HepG2 (cell line): ENCODE measurements around the gene SPAG7. TPM values are rescaled to one million over a fixed set of nuclear protein-coding genes. Genes with fewer than 3 reads are reported as not detected.

ENCODE experiments used
- AFF4 ChIP-seq: sonication (generic); formaldehyde crosslinking; IDR thresholded peaks from 2 replicates; pipeline ENCODE4 v1.4.0; 2020; ENCODE audit warnings: missing genetic modification reagents
- PAXIP1 ChIP-seq: sonication (generic); formaldehyde crosslinking; conservative IDR thresholded peaks from 2 replicates; pipeline ENCODE4 v1.4.0; 2020; ENCODE audit warnings: mild to moderate bottlenecking, missing genetic modification reagents, moderate library complexity
- SETDB1 ChIP-seq: sonication (generic); formaldehyde crosslinking; IDR thresholded peaks from 2 replicates; pipeline ENCODE4 v1.5.1; 2020; ENCODE audit warnings: missing genetic modification reagents, mild to moderate bottlenecking, borderline replicate concordance
- THAP7 ChIP-seq: sonication (generic); formaldehyde crosslinking; IDR thresholded peaks from 2 replicates; pipeline ENCODE4 v1.8.1; 2023; ENCODE audit warnings: mild to moderate bottlenecking, missing genetic modification reagents
- ZNF407 ChIP-seq: sonication (generic); formaldehyde crosslinking; IDR thresholded peaks from one replicate; pipeline ENCODE4 v1.5.1; 2020; ENCODE audit warnings: mild to moderate bottlenecking, missing genetic modification reagents; ENCODE audit errors: not compliant biosample characterization
- ZNF512 ChIP-seq: sonication (generic); formaldehyde crosslinking; IDR thresholded peaks from 2 replicates; pipeline ENCODE4 v1.4.0; 2020; ENCODE audit warnings: mild to moderate bottlenecking, missing genetic modification reagents
- ZNF678 ChIP-seq: sonication (generic); formaldehyde crosslinking; IDR thresholded peaks from 2 replicates; pipeline ENCODE4 v1.4.0; 2020; ENCODE audit warnings: mild to moderate bottlenecking, missing genetic modification reagents
- ZNF773 ChIP-seq: sonication (generic); formaldehyde crosslinking; IDR thresholded peaks from 2 replicates; pipeline ENCODE4 v1.4.0; 2020; ENCODE audit warnings: missing genetic modification reagents, borderline replicate concordance
- polyA plus RNA-seq, 8 experiments: library from polyadenylated mRNA; depleted of rRNA in 3 of 8; stranded (reverse) in 7 of 8; unstranded in 1 of 8; fragments of >200 nt; fragmentation: Illumina TruSeq in 4 of 8; extraction: Trizol in 4 of 8; gene quantifications; 2 replicates each; pipeline versions ENCODE4 v1.2.1 to v1.2.3, GENCODE V29; 2011 to 2016; ENCODE audit warnings: low read depth in 4 of 8, missing spikeins in 1 of 8, mixed read lengths in 1 of 8; ENCODE audit not compliant: insufficient read depth in 1 of 8
- total RNA-seq, 5 experiments: library from RNA; depleted of rRNA; stranded (reverse); fragments of >200 nt; fragmentation: Illumina TruSeq; extraction: Trizol; gene quantifications; 2 replicates each; pipeline ENCODE4 v1.2.3, GENCODE V29; 2016; ENCODE audit warnings: low read depth in 1 of 5

SPAG7 gene
- total and polyA plus RNA-seq, 2 of the 13 experiments (the other 11 are each of a cell fraction or from before 2014, with no cell fraction given), result 51.0 to 59.0 TPM

- no peak for TF ChIP-seq AFF4 (CRISPR knock-in tag)
- TF ChIP-seq SETDB1 (CRISPR knock-in tag), result no peak
- TF ChIP-seq ZNF773 (CRISPR knock-in tag), result no peak
- no peak for TF ChIP-seq ZNF678 (CRISPR knock-in tag)
- peak; percentile 98 for TF ChIP-seq THAP7 (CRISPR knock-in tag)
- no peak for TF ChIP-seq ZNF512 (CRISPR knock-in tag)
- peak; percentile 23 for TF ChIP-seq ZNF407 (CRISPR knock-in tag)
- TF ChIP-seq PAXIP1, result no peak; the same call in 1 of the 2 replicates
Measured at GRCh38 chr17:4967539-4968485, at the start of gene SPAG7 (continued).
